NCI-H1436 treated with DMSO at 0.1 percent for 48 hours (cell line): ENCODE results near the gene RNASEH1.

ENCODE experiments used
- DNase-seq: peaks from one replicate; lab custom pipeline; 2025; lab: John Stamatoyannopoulos, UW

The RNASEH1 gene

GRCh38 chr2:3558205-3559014, at the start of gene RNASEH1:
RNASEH1 (minus strand) TSS chr2:3558333; CDS start chr2:3558260, 73 bp downstream.
- DNase-seq = peak; percentile 91

GRCh38 chr2:3606370-3607201, 48.5 kb upstream of the RNASEH1 start:
- no peak for DNase-seq

- DNase-seq = no peak
These were observed 47.9 kb upstream of the RNASEH1 start for GRCh38 chr2:3606028-3606369.

DNA sequence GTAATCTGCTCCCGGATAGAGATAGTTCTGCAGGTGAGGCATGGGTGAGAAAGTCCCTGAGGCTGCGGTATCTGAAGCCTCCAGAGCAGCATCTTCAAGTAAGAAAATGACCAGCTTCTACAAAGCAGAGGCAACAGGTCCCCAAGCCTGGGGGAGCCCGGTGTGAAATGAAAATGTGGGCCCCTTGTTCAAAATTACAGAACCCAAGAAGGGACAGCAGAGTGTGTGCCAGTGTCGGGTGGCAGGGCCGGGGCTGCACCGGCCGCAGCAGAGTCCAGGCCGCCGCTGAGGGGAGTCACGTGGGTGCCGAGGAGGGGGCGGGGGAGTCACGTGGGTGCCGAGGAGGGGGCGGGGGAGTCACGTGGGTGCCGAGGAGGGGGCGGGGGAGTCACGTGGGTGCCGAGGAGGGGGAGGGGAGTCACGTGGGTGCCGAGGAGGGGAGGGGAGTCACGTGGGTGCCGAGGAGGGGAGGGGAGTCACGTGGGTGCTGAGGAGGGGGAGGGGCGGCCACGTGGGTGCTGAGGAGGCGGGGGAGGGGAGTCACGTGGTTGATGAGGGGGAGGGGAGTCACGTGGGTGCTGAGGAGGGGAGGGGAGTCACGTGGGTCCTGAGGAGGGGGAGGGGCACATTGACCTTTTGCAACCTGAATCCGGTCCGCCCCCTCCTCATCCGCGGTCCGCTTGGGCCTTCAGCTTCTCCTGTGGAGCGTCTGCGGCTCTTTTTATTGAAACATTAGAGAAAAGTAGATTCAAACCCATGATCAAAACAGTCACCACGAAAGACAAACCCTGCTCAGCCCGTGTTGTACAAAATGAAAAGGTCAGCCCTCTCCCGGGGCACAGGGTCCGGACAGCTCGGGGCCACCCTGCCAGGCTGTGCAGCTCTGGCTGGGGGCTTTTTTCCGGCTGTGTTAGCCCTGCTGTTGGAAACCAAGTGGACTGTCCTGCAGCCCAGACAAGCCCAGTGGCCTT, 47.1 kb upstream of the RNASEH1 start:
- DNase-seq = peak; percentile 58

- no peak for DNase-seq
These were observed 46.2 kb upstream of the RNASEH1 start for GRCh38 chr2:3604207-3604877.

GRCh38 chr2:3603536-3604206, 45.5 kb upstream of the RNASEH1 start:
- DNase-seq = no peak

GRCh38 chr2:3602553-3603339, 44.6 kb upstream of the RNASEH1 start:
- no peak for DNase-seq

DNA sequence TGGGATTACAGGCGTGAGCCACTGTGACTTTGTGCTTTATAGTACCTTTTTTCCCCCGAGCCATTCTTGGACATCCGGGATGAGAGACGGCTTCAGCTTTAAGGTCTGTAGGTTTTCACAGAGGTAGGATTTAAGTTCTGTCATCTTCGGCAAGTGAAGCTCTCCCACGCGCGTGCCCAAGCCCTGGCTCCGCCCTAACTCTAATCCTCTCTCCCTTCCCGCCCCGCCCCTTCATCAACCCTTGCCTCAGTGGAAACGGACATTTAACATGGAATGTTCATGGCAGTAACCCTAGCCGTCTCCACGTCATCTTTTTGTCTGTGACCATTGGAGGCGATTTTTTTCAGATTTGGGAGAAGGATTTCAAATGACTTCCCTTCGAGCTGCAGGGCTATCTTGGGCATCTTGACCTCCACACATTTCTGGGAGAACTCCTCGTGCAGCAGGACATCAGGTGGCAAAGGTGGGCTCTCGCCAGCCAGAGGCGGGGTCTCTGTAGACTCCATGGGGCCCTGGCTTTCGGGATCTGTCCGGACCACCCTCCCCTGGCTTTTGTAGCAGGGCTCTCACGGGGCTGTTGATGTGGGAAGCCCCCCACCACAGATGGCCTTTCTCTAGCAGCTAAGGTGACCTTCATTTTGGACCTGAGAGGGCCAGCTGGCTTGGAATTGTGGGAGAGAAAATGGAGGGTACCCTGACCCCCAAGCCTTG, 43.6 kb upstream of the RNASEH1 start:
- DNase-seq = no peak

- DNase-seq = no peak
These were observed 42.2 kb upstream of the RNASEH1 start for GRCh38 chr2:3600256-3600855.

DNA sequence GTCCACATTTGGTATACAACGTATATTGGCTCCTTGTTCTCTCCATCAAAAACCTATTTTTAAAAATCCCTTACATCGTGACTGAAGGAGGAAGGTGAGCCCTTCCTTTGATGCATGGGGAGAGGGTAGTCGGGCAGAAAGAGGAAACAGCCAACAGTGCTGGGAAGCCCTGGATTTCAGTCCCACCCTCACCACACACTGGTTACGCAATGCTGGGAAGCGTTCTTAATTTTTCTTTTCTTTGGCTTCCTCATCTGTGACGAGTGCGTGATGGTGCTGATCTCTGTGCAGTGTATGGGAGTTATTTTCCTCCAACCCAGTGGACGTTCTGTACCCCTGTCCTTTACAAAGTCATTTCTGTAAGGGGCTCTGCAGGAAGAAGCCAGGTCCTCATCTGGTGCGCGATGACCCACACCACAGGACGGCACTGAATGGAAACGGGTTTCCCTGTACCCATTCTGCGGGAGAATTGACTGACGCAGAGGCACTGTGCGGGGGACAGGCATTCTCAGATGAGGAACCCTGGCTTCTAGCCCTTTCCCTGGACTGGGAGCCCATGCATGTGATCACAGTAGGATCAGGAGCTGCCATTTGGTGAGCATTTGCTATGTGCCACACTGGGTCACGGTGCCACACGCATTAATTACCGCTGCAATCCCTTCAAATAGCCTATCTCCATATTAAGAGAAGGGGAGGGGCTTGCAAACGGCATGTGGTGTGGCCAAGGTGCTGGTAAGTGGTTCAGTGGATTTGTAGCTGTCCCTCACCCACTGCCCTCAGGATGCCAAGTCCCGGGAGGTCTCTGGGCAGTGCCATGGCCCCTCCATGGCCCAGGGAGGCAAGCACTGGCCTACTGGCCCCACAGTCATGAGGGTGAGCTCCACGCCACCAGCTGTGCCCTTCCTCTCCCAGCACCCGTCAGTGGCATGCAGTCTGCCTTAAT, 41.0 kb upstream of the RNASEH1 start:
- no peak for DNase-seq

- DNase-seq = no peak
These were observed 40.2 kb upstream of the RNASEH1 start for GRCh38 chr2:3598197-3598910.

DNA sequence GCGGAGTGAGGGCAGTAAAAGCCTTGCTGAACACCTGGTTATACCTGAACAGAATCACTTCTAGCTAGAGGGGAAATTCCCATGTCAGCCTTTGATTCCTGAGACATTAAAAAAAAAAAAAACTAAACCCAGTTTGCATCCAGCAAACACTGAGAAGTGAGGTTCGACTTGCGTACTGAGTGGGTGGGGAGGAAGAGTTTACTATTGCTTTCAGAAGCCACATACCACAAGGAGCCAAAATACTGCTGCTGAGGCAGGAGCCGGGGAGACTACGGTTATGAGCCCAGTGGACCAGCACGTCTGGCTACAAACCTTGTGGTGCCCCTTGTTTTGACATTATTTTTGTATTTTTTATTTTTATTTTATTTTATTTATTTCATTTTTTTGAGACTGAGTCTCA, 39.4 kb upstream of the RNASEH1 start:
- no peak for DNase-seq

DNA sequence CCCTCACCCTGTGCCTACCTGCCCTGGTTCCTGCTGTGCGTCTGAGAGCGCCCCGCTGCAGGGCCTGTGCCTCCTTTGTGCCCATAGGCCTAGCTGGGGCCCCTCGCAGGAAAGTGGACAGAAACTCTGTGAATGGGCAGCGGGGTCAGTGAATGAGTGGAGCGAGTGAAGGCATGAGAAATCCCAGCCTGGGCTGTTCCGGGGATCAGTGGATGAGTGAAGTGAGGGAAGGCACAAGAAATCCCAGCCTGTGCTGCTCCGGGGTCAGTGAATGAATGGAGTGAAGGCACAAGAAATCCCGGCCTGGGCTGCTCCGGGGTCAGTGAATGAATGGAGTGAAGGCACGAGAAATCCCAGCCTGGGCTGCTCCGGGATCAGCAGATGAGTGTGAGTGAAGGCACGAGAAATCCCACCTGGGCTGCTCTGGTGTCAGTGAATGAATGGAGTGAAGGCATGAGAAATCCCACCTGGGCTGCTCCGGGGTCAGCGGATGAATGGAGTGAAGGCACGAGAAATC, 38.8 kb upstream of the RNASEH1 start:
- DNase-seq = no peak

DNA sequence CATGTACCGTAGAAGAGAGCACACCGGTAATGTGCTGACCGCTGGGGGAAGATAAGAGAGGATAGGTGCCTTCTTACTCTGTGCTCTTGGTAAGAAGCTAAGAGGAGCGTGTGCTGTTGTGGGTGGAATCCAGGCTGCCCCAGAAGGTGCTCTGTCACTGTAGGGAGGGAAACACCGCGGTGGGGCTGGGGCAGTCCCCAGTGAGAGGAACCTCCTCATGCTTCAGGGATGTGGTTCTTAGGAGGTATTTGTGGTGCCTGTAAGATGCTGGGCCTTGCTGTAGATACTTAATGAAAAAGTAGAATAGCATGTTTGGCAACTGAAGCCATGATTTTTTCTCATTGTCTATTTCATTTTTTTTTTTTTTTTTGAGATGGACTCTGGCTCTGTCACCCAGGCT, 37.9 kb upstream of the RNASEH1 start:
- no peak for DNase-seq

GRCh38 chr2:3595404-3595803, 37.3 kb upstream of the RNASEH1 start:
- DNase-seq = no peak

GRCh38 chr2:3594493-3595281, 36.6 kb upstream of the RNASEH1 start, which contains the start of gene COLEC11:
COLEC11 (plus strand) TSS chr2:3595112; CDS start chr2:3604341, 9,229 bp downstream.
- DNase-seq = no peak
